IMR-90 (cell line): ENCODE data around the gene MOV10.

Experiments
- CEBPB ChIP-seq: IDR thresholded peaks from 2 replicates; pipeline ENCODE4 v1.6.1; 2012; ENCODE audit warnings: low read depth, low read length, improper control_type of control experiment
- CHD1 ChIP-seq: IDR thresholded peaks from 2 replicates; pipeline ENCODE4 v1.6.1; 2012; ENCODE audit warnings: low read depth, low read length, improper control_type of control experiment
- MAFK ChIP-seq: IDR thresholded peaks from 2 replicates; pipeline ENCODE4 v1.6.1; 2012; ENCODE audit warnings: low read depth, low read length, improper control_type of control experiment
- MAZ ChIP-seq: IDR thresholded peaks from 2 replicates; pipeline ENCODE4 v1.6.1; 2012; ENCODE audit warnings: low read depth, mild to moderate bottlenecking, low read length, improper control_type of control experiment, moderate library complexity, borderline replicate concordance
- MXI1 ChIP-seq: IDR thresholded peaks from 2 replicates; pipeline ENCODE4 v1.6.1; 2012; ENCODE audit warnings: low read depth, mild to moderate bottlenecking, low read length, moderate library complexity, borderline replicate concordance
- NFE2L2 ChIP-seq: fragments of 150-350 bp; IDR thresholded peaks from 2 replicates; pipeline ENCODE4 v1.6.1; 2016; ENCODE audit warnings: low read depth, mild to moderate bottlenecking, low read length
- POLR2A ChIP-seq: IDR thresholded peaks from 2 replicates; pipeline ENCODE4 v1.6.1; 2012; ENCODE audit warnings: mild to moderate bottlenecking, low read depth, low read length
- RAD21 ChIP-seq: IDR thresholded peaks from 2 replicates; pipeline ENCODE4 v1.6.1; 2012; ENCODE audit warnings: low read length, improper control_type of control experiment
- RCOR1 ChIP-seq: IDR thresholded peaks from 2 replicates; pipeline ENCODE4 v1.6.1; 2012; ENCODE audit warnings: mild to moderate bottlenecking, low read length, improper control_type of control experiment; ENCODE audit not compliant: insufficient replicate concordance
- RFX5 ChIP-seq: IDR thresholded peaks from 2 replicates; pipeline ENCODE4 v1.8.0; 2012; ENCODE audit warnings: low read depth, mild to moderate bottlenecking, low read length, moderate library complexity
- SMC3 ChIP-seq: fragments of 150-350 bp; IDR thresholded peaks from 2 replicates; pipeline ENCODE4 v1.6.1; 2016; ENCODE audit warnings: low read depth, mild to moderate bottlenecking, antibody characterized with exemption, low read length, moderate library complexity
- TF ChIP-seq, protein P1 (sequence below): conservative IDR thresholded peaks from 2 replicates; pipeline ENCODE4 v1.5.1; 2012; ENCODE audit warnings: mild to moderate bottlenecking, low read depth, low read length, improper control_type of control experiment
- TF ChIP-seq, protein P2 (sequence below): fragments of 150-350 bp; IDR thresholded peaks from 2 replicates; pipeline ENCODE4 v1.6.1; 2016; ENCODE audit warnings: low read depth, mild to moderate bottlenecking, low read length, moderate library complexity, borderline replicate concordance
- TF ChIP-seq, protein P3 (sequence below): fragments of 150-350 bp; IDR thresholded peaks from 2 replicates; pipeline ENCODE4 v1.6.1; 2017; ENCODE audit warnings: mild to moderate bottlenecking, antibody characterized with exemption, low read length, low read depth

DNA sequence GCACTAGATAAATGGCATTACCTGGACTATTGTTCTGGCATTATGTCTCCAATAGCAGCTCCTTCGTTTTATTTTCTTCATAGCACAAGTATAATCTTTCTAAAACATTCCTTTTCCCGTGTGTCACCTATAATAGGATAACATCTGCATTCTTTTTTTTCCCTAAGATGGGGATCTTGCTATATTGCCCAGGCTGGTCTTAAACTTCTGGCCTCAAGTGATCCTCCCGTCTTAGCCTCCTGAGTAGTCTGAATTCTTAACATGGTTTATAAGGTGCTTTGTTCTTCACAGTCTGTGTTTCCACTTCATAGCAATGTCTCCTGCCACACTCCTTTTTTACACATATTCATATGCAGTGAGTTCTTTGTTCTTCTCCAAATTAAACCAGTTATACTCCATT, 8.6 kb upstream of the MOV10 start:
- TF ChIP-seq, protein P1, sequence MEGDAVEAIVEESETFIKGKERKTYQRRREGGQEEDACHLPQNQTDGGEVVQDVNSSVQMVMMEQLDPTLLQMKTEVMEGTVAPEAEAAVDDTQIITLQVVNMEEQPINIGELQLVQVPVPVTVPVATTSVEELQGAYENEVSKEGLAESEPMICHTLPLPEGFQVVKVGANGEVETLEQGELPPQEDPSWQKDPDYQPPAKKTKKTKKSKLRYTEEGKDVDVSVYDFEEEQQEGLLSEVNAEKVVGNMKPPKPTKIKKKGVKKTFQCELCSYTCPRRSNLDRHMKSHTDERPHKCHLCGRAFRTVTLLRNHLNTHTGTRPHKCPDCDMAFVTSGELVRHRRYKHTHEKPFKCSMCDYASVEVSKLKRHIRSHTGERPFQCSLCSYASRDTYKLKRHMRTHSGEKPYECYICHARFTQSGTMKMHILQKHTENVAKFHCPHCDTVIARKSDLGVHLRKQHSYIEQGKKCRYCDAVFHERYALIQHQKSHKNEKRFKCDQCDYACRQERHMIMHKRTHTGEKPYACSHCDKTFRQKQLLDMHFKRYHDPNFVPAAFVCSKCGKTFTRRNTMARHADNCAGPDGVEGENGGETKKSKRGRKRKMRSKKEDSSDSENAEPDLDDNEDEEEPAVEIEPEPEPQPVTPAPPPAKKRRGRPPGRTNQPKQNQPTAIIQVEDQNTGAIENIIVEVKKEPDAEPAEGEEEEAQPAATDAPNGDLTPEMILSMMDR: no peak
- TF ChIP-seq POLR2A (no peak), RAD21 (no peak), RFX5 (no peak), MXI1 (no peak), CEBPB (no peak), MAZ (no peak), MAFK (no peak), NFE2L2 (no peak), SMC3 (no peak), RCOR1 (no peak), CHD1 (no peak)
- TF ChIP-seq, protein P2, sequence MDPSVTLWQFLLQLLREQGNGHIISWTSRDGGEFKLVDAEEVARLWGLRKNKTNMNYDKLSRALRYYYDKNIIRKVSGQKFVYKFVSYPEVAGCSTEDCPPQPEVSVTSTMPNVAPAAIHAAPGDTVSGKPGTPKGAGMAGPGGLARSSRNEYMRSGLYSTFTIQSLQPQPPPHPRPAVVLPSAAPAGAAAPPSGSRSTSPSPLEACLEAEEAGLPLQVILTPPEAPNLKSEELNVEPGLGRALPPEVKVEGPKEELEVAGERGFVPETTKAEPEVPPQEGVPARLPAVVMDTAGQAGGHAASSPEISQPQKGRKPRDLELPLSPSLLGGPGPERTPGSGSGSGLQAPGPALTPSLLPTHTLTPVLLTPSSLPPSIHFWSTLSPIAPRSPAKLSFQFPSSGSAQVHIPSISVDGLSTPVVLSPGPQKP: no peak
- TF ChIP-seq, protein P3, sequence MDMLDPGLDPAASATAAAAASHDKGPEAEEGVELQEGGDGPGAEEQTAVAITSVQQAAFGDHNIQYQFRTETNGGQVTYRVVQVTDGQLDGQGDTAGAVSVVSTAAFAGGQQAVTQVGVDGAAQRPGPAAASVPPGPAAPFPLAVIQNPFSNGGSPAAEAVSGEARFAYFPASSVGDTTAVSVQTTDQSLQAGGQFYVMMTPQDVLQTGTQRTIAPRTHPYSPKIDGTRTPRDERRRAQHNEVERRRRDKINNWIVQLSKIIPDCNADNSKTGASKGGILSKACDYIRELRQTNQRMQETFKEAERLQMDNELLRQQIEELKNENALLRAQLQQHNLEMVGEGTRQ: no peak
